Occipital lobe (tissue), 2 donors: ENCODE measurements around the gene GRIK4. TPM values are rescaled to one million over a fixed set of nuclear protein-coding genes. Genes with fewer than 3 reads are reported as not detected.
"Not testable (repeated sequence)": the region's sequence is repeated elsewhere in the genome, so short reads cannot be mapped to it uniquely, and the experiment has no call there.

ENCODE experiments used
- DNase-seq: peaks from one replicate; lab custom pipeline; 2025; lab: John Stamatoyannopoulos, UW
- total RNA-seq: library from RNA; depleted of rRNA; stranded (reverse); fragments of >200 nt; gene quantifications from one replicate; pipeline ENCODE4 v1.2.3, GENCODE V29; 2014

Gene GRIK4
- total RNA-seq, 1 donor from 2014 or later: 2.3 TPM

- peak; percentile 5 for DNase-seq
Observed at GRCh38 chr11:120985718-120986569, 474.4 kb downstream of the GRIK4 start.

GRCh38 chr11:120988603-120989002 is 477.1 kb downstream of the GRIK4 start:
- DNase-seq: no peak

- DNase-seq: no peak
Observed at GRCh38 chr11:120991830-120992686, 480.5 kb downstream of the GRIK4 start.

GRCh38 chr11:120994091-120994859 is 482.7 kb downstream of the GRIK4 start:
- no peak for DNase-seq

GRCh38 chr11:120995184-120995583 is 483.6 kb downstream of the GRIK4 start:
- DNase-seq: no peak

GRCh38 chr11:120996973-120997372 is 485.4 kb downstream of the GRIK4 start:
- DNase-seq: no peak

GRCh38 chr11:120998581-120998980 is 487.0 kb downstream of the GRIK4 start:
- DNase-seq: no peak

GRCh38 chr11:121004206-121004840 is 492.8 kb downstream of the GRIK4 start:
- no peak for DNase-seq

- no peak for DNase-seq
Observed at GRCh38 chr11:121006922-121007321, 495.4 kb downstream of the GRIK4 start.

GRCh38 chr11:121008551-121008950 is 497.0 kb downstream of the GRIK4 start:
- no peak for DNase-seq

GRCh38 chr11:121012091-121012490 is 500.5 kb downstream of the GRIK4 start:
- no peak for DNase-seq

GRCh38 chr11:121018746-121019145 is 507.2 kb downstream of the GRIK4 start:
- no peak for DNase-seq

GRCh38 chr11:121021718-121022117 is 510.2 kb downstream of the GRIK4 start:
- not testable (repeated sequence) for DNase-seq

- DNase-seq: peak; percentile 87
Observed at GRCh38 chr11:121023848-121024751, 512.6 kb downstream of the GRIK4 start, which contains the start of gene TBCEL. TSS of gene TBCEL (plus strand) at chr11:121024102. CDS start at chr11:121045691, 21,589 bp downstream.

GRCh38 chr11:121024989-121025388 is 513.4 kb downstream of the GRIK4 start:
- DNase-seq: no peak

GRCh38 chr11:121029153-121029552 is 517.6 kb downstream of the GRIK4 start:
- DNase-seq: no peak

GRCh38 chr11:121029813-121030445 is 518.4 kb downstream of the GRIK4 start:
- DNase-seq: no peak

- no peak for DNase-seq
Observed at GRCh38 chr11:121031167-121031566, 519.6 kb downstream of the GRIK4 start.

GRCh38 chr11:121031648-121032047 is 520.1 kb downstream of the GRIK4 start:
- not testable (repeated sequence) for DNase-seq
